HepG2 (cell line): ENCODE results near the gene RNF5. TPM values are rescaled to one million over a fixed set of nuclear protein-coding genes. Genes with fewer than 3 reads are reported as not detected.

Experiments used
- SSRP1 ChIP-seq: IDR thresholded peaks from 2 replicates; pipeline ENCODE4 v1.6.1; 2016; ENCODE audit warnings: control low read depth
- ZNF17 ChIP-seq: sonication (generic); formaldehyde crosslinking; IDR thresholded peaks from 2 replicates; pipeline ENCODE4 v1.5.0; 2020; ENCODE audit warnings: mild to moderate bottlenecking, missing genetic modification reagents
- ZNF274 ChIP-seq: sonication (generic); formaldehyde crosslinking; IDR thresholded peaks from 2 replicates; pipeline ENCODE4 v1.5.1; 2020; ENCODE audit warnings: mild to moderate bottlenecking, missing genetic modification reagents
- ZNF326 ChIP-seq: sonication (generic); formaldehyde crosslinking; IDR thresholded peaks from 2 replicates; pipeline ENCODE4 v1.4.0; 2020; ENCODE audit warnings: missing genetic modification reagents, borderline replicate concordance
- ZNF577 ChIP-seq: sonication (generic); formaldehyde crosslinking; IDR thresholded peaks from 2 replicates; pipeline ENCODE4 v1.4.0; 2020; ENCODE audit warnings: mild to moderate bottlenecking, low read depth, missing genetic modification reagents, borderline replicate concordance
- ZNF737 ChIP-seq: sonication (generic); formaldehyde crosslinking; IDR thresholded peaks from 2 replicates; pipeline ENCODE4 v1.5.0; 2020; ENCODE audit warnings: missing genetic modification reagents, mild to moderate bottlenecking, borderline replicate concordance
- polyA plus RNA-seq, 8 experiments: library from polyadenylated mRNA; depleted of rRNA in 3 of 8; stranded (reverse) in 7 of 8; unstranded in 1 of 8; fragments of >200 nt; fragmentation: Illumina TruSeq in 4 of 8; extraction: Trizol in 4 of 8; gene quantifications; 2 replicates each; pipeline versions ENCODE4 v1.2.1 to v1.2.3, GENCODE V29; 2011 to 2016; ENCODE audit warnings: low read depth in 4 of 8, missing spikeins in 1 of 8, mixed read lengths in 1 of 8; ENCODE audit not compliant: insufficient read depth in 1 of 8
- total RNA-seq, 5 experiments: library from RNA; depleted of rRNA; stranded (reverse); fragments of >200 nt; fragmentation: Illumina TruSeq; extraction: Trizol; gene quantifications; 2 replicates each; pipeline ENCODE4 v1.2.3, GENCODE V29; 2016; ENCODE audit warnings: low read depth in 1 of 5
- TF ChIP-seq, protein P1 (sequence below): sonication (generic); formaldehyde crosslinking; IDR thresholded peaks from 2 replicates; pipeline ENCODE4 v1.5.0; 2020; ENCODE audit warnings: mild to moderate bottlenecking, missing genetic modification reagents
- TF ChIP-seq, protein P2 (sequence below): sonication (generic); formaldehyde crosslinking; IDR thresholded peaks from 2 replicates; pipeline ENCODE4 v1.4.0; 2020; ENCODE audit warnings: missing genetic modification reagents, mild to moderate bottlenecking, borderline replicate concordance
- TF ChIP-seq, protein P3 (sequence below): sonication (generic); formaldehyde crosslinking; IDR thresholded peaks from 2 replicates; pipeline ENCODE4 v1.4.0; 2020; ENCODE audit warnings: mild to moderate bottlenecking, missing genetic modification reagents
- TF ChIP-seq, protein P4 (sequence below): IDR thresholded peaks from 2 replicates; pipeline ENCODE4 v1.6.1; 2018; ENCODE audit warnings: missing genetic modification reagents, mild to moderate bottlenecking, missing compliant biosample characterization
- TF ChIP-seq, protein P5 (sequence below): sonication (generic); formaldehyde crosslinking; conservative IDR thresholded peaks from 2 replicates; pipeline ENCODE4 v1.8.0; 2022; ENCODE audit warnings: mild to moderate bottlenecking, moderate library complexity, missing genetic modification reagents

Gene RNF5
- total and polyA plus RNA-seq, 2 of the 13 experiments (the other 11 are each of a cell fraction or from before 2014, with no cell fraction given), result 98.0 to 131 TPM

DNA sequence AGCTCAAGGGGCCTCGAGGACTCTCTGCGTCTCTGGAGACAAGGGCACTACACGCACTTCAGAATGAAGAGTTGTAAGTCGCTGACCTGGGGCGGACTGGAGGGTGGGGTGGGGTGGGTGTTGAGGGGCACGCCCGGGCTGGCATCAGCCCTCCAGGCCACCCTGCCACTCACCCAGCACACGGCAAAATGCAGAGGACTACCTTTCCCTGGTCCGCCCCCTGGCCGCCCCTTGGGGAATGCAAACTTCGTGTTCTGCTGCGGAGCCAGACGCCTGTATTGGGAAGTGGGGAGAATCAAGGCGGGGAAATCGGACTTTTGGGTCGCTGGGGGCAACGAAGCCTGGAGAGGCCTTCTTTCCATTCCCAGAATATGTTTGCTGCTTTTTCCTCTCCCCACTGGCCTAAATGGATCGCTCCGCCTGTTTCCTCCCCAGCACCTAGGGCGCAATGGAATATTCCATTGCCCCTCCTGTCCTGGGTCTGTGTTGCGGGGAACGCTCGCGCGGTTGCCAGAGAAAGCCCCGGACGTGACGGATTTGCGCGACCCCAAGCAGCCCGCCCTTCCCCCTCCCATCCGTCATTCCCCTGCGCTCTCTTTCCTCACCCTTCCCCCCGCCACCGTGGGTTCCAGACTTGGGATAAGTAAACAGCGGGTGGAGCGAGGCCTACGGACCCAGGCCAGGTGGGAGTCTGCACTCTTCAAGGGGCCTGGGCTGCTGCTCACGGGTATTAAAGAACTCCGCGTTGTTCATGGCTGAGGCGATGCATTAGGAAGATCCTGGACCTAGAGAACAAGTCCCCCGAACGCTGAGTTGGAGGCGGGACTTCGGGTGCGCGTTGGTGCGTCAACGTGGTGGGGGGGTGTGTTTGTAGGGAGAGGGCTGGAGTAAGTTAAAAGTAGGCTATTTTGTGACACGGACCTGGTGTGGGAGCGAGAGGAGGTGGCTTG is 24.4 kb upstream of the RNF5 start, which contains the start of gene PPT2 (continued):
- TF ChIP-seq, protein P1, sequence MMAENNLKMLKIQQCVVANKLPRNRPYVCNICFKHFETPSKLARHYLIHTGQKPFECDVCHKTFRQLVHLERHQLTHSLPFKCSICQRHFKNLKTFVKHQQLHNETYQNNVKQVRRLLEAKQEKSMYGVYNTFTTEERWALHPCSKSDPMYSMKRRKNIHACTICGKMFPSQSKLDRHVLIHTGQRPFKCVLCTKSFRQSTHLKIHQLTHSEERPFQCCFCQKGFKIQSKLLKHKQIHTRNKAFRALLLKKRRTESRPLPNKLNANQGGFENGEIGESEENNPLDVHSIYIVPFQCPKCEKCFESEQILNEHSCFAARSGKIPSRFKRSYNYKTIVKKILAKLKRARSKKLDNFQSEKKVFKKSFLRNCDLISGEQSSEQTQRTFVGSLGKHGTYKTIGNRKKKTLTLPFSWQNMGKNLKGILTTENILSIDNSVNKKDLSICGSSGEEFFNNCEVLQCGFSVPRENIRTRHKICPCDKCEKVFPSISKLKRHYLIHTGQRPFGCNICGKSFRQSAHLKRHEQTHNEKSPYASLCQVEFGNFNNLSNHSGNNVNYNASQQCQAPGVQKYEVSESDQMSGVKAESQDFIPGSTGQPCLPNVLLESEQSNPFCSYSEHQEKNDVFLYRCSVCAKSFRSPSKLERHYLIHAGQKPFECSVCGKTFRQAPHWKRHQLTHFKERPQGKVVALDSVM, result no peak
- TF ChIP-seq ZNF577 (CRISPR knock-in tag) (no peak), ZNF274 (peak; percentile 88; the same call in 1 of the 2 replicates), ZNF326 (CRISPR knock-in tag) (no peak), ZNF17 (no peak), SSRP1 (CRISPR knock-in tag) (no peak), ZNF737 (CRISPR knock-in tag) (no peak)
- TF ChIP-seq, protein P2, sequence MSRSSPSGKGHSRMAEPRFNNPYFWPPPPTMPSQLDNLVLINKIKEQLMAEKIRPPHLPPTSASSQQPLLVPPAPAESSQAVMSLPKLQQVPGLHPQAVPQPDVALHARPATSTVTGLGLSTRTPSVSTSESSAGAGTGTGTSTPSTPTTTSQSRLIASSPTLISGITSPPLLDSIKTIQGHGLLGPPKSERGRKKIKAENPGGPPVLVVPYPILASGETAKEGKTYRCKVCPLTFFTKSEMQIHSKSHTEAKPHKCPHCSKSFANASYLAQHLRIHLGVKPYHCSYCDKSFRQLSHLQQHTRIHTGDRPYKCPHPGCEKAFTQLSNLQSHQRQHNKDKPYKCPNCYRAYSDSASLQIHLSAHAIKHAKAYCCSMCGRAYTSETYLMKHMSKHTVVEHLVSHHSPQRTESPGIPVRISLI, result peak; percentile 17; the same call in 1 of the 2 replicates
- TF ChIP-seq, protein P3, sequence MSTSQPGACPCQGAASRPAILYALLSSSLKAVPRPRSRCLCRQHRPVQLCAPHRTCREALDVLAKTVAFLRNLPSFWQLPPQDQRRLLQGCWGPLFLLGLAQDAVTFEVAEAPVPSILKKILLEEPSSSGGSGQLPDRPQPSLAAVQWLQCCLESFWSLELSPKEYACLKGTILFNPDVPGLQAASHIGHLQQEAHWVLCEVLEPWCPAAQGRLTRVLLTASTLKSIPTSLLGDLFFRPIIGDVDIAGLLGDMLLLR (CRISPR knock-in tag), result no peak
- TF ChIP-seq, protein P4, sequence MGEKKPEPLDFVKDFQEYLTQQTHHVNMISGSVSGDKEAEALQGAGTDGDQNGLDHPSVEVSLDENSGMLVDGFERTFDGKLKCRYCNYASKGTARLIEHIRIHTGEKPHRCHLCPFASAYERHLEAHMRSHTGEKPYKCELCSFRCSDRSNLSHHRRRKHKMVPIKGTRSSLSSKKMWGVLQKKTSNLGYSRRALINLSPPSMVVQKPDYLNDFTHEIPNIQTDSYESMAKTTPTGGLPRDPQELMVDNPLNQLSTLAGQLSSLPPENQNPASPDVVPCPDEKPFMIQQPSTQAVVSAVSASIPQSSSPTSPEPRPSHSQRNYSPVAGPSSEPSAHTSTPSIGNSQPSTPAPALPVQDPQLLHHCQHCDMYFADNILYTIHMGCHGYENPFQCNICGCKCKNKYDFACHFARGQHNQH (CRISPR knock-in tag), result peak; percentile 60; the same call in 1 of the 2 replicates
- TF ChIP-seq, protein P5, sequence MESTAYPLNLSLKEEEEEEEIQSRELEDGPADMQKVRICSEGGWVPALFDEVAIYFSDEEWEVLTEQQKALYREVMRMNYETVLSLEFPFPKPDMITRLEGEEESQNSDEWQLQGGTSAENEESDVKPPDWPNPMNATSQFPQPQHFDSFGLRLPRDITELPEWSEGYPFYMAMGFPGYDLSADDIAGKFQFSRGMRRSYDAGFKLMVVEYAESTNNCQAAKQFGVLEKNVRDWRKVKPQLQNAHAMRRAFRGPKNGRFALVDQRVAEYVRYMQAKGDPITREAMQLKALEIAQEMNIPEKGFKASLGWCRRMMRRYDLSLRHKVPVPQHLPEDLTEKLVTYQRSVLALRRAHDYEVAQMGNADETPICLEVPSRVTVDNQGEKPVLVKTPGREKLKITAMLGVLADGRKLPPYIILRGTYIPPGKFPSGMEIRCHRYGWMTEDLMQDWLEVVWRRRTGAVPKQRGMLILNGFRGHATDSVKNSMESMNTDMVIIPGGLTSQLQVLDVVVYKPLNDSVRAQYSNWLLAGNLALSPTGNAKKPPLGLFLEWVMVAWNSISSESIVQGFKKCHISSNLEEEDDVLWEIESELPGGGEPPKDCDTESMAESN (CRISPR knock-in tag), result no peak; the same call in 1 of the 2 replicates
